HEK293 (cell line): ENCODE results near the gene TCEA2.

Experiments used
- BCL6B ChIP-seq: fragments of 450-650 bp; formaldehyde crosslinking; IDR thresholded peaks from 2 replicates; pipeline ENCODE4 v1.5.1; 2017; ENCODE audit warnings: missing biosample characterization, missing genetic modification characterization
- CTCF ChIP-seq: fragments of 450-650 bp; formaldehyde crosslinking; IDR thresholded peaks from 2 replicates; pipeline ENCODE4 v1.5.1; 2016; ENCODE audit warnings: missing biosample characterization, missing genetic modification characterization
- MYNN ChIP-seq: fragments of 450-650 bp; formaldehyde crosslinking; IDR thresholded peaks from 2 replicates; pipeline ENCODE4 v1.5.1; 2016; ENCODE audit warnings: missing biosample characterization, missing genetic modification characterization, borderline replicate concordance
- RBAK ChIP-seq: fragments of 450-650 bp; formaldehyde crosslinking; IDR thresholded peaks from 2 replicates; pipeline ENCODE4 v1.5.1; 2016; ENCODE audit warnings: missing biosample characterization, missing genetic modification characterization
- ZBTB20 ChIP-seq: fragments of 450-650 bp; formaldehyde crosslinking; IDR thresholded peaks from 2 replicates; pipeline ENCODE4 v1.5.1; 2016; ENCODE audit warnings: missing biosample characterization, missing genetic modification characterization
- ZBTB7A ChIP-seq: fragments of 450-650 bp; formaldehyde crosslinking; IDR thresholded peaks from 2 replicates; pipeline ENCODE4 v1.5.1; 2016; ENCODE audit warnings: low read depth, missing biosample characterization, missing genetic modification characterization
- ZNF266 ChIP-seq: fragments of 450-650 bp; formaldehyde crosslinking; IDR thresholded peaks from 2 replicates; pipeline ENCODE4 v1.5.1; 2016; ENCODE audit warnings: missing biosample characterization, missing genetic modification characterization, low read depth
- ZNF292 ChIP-seq: fragments of 450-650 bp; formaldehyde crosslinking; IDR thresholded peaks from 2 replicates; pipeline ENCODE4 v1.5.1; 2016; ENCODE audit warnings: low read depth, missing biosample characterization, missing genetic modification characterization, borderline replicate concordance
- ZNF335 ChIP-seq: fragments of 450-650 bp; formaldehyde crosslinking; conservative IDR thresholded peaks from 2 replicates; pipeline ENCODE4 v1.5.1; 2016; ENCODE audit warnings: missing biosample characterization, missing genetic modification characterization
- ZNF394 ChIP-seq: fragments of 450-650 bp; formaldehyde crosslinking; IDR thresholded peaks from 2 replicates; pipeline ENCODE4 v1.5.1; 2016; ENCODE audit warnings: missing biosample characterization, missing genetic modification characterization, mild to moderate bottlenecking, moderate library complexity, borderline replicate concordance

GRCh38 chr20:64055893-64056638, 6.9 kb upstream of the TCEA2 start:
- TF ChIP-seq CTCF (tag by site-specific recombination), result no peak
- TF ChIP-seq ZBTB20, result no peak
- no peak for TF ChIP-seq ZNF266 (tag by site-specific recombination)
- TF ChIP-seq RBAK (tag by site-specific recombination), result no peak
- TF ChIP-seq ZNF394 (tag by site-specific recombination), result no peak
- no peak for TF ChIP-seq BCL6B
- TF ChIP-seq ZNF292 (tag by site-specific recombination), result no peak
- TF ChIP-seq ZNF335, result no peak
- no peak for TF ChIP-seq ZBTB7A (tag by site-specific recombination)
- TF ChIP-seq MYNN (tag by site-specific recombination), result no peak
